AG08396 (cell line): ENCODE data around the gene FFAR3.

ENCODE experiments used
- DNase-seq: peaks from one replicate; pipeline ENCODE4 v3.0.0; 2012; ENCODE audit warnings: low spot score, mixed read lengths

FFAR3 gene

GRCh38 chr19:35357867-35358573 is at the start of gene FFAR3:
Gene FFAR3, plus strand, starts transcription at chr19:35358460. Its CDS starts 431 bp downstream, at chr19:35358891.
- DNase-seq: no peak

GRCh38 chr19:35308910-35309309 is 49.4 kb upstream of the FFAR3 start:
- DNase-seq: no peak

GRCh38 chr19:35309481-35310279 is 48.6 kb upstream of the FFAR3 start:
- no peak for DNase-seq

- no peak for DNase-seq
Measured at GRCh38 chr19:35310331-35310730, 47.9 kb upstream of the FFAR3 start.

- no peak for DNase-seq
Measured at GRCh38 chr19:35310811-35311465, 47.3 kb upstream of the FFAR3 start.

- DNase-seq: no peak
Measured at GRCh38 chr19:35311901-35312665, 46.2 kb upstream of the FFAR3 start.

- DNase-seq: no peak
Measured at GRCh38 chr19:35313587-35313986, 44.7 kb upstream of the FFAR3 start.

GRCh38 chr19:35314031-35314430 is 44.2 kb upstream of the FFAR3 start:
- no peak for DNase-seq

GRCh38 chr19:35314858-35315470 is 43.3 kb upstream of the FFAR3 start:
- DNase-seq: no peak

- DNase-seq: no peak
Measured at GRCh38 chr19:35315883-35316282, 42.4 kb upstream of the FFAR3 start.

- DNase-seq: no peak
Measured at GRCh38 chr19:35316560-35316959, 41.7 kb upstream of the FFAR3 start.

- no peak for DNase-seq
Measured at GRCh38 chr19:35317464-35318043, 40.7 kb upstream of the FFAR3 start.

GRCh38 chr19:35318679-35319448 is 39.4 kb upstream of the FFAR3 start:
- peak; percentile 72 for DNase-seq

- no peak for DNase-seq
Measured at GRCh38 chr19:35320065-35320713, 38.1 kb upstream of the FFAR3 start.

- DNase-seq: no peak
Measured at GRCh38 chr19:35321291-35321690, 37.0 kb upstream of the FFAR3 start.

GRCh38 chr19:35322014-35322413 is 36.2 kb upstream of the FFAR3 start:
- DNase-seq: no peak

GRCh38 chr19:35327642-35328041 is 30.6 kb upstream of the FFAR3 start:
- no peak for DNase-seq

- no peak for DNase-seq
Measured at GRCh38 chr19:35328851-35329285, 29.4 kb upstream of the FFAR3 start, which contains the start of gene CD22. Gene CD22, plus strand, starts transcription at chr19:35329187. Its CDS starts 2,854 bp downstream, at chr19:35332041.

GRCh38 chr19:35329323-35329722 is 28.9 kb upstream of the FFAR3 start:
- no peak for DNase-seq

- no peak for DNase-seq
Measured at GRCh38 chr19:35330475-35330874, 27.8 kb upstream of the FFAR3 start.
